BLaER1 treated with 17β-estradiol and CSF1 and Interleukin-3, amounts not matched to agents 10 nM and 100 nM (cell line): Measurements from ENCODE around the gene DNAJC22.

Source experiments
- H3K27ac ChIP-seq, 11 experiments: shearing (Covaris generic); formaldehyde crosslinking; 2 replicates each; pipeline ENCODE4 v1.8.1; 2022
- H3K27me3 ChIP-seq, 11 experiments: shearing (Covaris generic); formaldehyde crosslinking; 2 replicates each; pipeline ENCODE4 v1.8.1; 2022
- H3K36me3 ChIP-seq, 11 experiments: shearing (Covaris generic); formaldehyde crosslinking; 2 replicates each; pipeline ENCODE4 v1.8.1; 2022
- H3K4me1 ChIP-seq, 10 experiments: shearing (Covaris generic); formaldehyde crosslinking; 2 replicates each; pipeline ENCODE4 v1.8.1; 2022
- H3K4me2 ChIP-seq, 11 experiments: shearing (Covaris generic); formaldehyde crosslinking; 2 replicates each; pipeline ENCODE4 v1.8.1; 2022
- H3K4me3 ChIP-seq, 10 experiments: shearing (Covaris generic); formaldehyde crosslinking; 2 replicates each; pipeline ENCODE4 v1.8.1; 2022
- H3K9ac ChIP-seq, 11 experiments: shearing (Covaris generic); formaldehyde crosslinking; 2 replicates each; pipeline ENCODE4 v1.8.1; 2022
- H3K9me3 ChIP-seq, 11 experiments: shearing (Covaris generic); formaldehyde crosslinking; replicated peaks in 1 of 11; 2 replicates each; pipeline ENCODE4 v1.8.1; 2022
- H4K20me1 ChIP-seq, 11 experiments: shearing (Covaris generic); formaldehyde crosslinking; 2 replicates each; pipeline ENCODE4 v1.8.1; 2022
- Cebpa-rat ChIP-seq, 11 experiments: shearing (Covaris generic); IDR thresholded peaks; 2 replicates each; pipeline ENCODE4 v1.8.1; 2022

DNAJC22 gene

GRCh38 chr12:49359671-49360070 lies 13.0 kb downstream of the DNAJC22 start:
- H4K20me1 ChIP-seq = no peaks in the 10 kb centered on the region
- H3K4me3 ChIP-seq = no peak overlapping the region
- H3K9me3 ChIP-seq = no peaks in the 10 kb centered on the region
- H3K27me3 ChIP-seq = no peaks in the 10 kb centered on the region
- no peak for TF ChIP-seq Cebpa-rat (IDR thresholded peaks at IDR 0.05)
- H3K27ac ChIP-seq = no peak overlapping the region
- no peak overlapping the region for H3K9ac ChIP-seq
- H3K4me2 ChIP-seq = no peak overlapping the region
- peaks cover 0 to 6% (median 2%) of the 10 kb centered on the region in 10 experiments; a peak in 12 of 20 replicates for H3K4me1 ChIP-seq
- H3K36me3 ChIP-seq = no peaks in the 10 kb centered on the region

GRCh38 chr12:49362077-49362476 lies 15.4 kb downstream of the DNAJC22 start:
- Histone ChIP-seq H3K4me1 (peaks cover 9 to 22% (median 17%) of the 10 kb centered on the region in 10 experiments), H3K27me3 (no peaks in the 10 kb centered on the region), H3K9me3 (no peaks in the 10 kb centered on the region), H4K20me1 (no peaks in the 10 kb centered on the region), H3K9ac (no peak overlapping the region), H3K4me3 (no peak overlapping the region), H3K36me3 (no peaks in the 10 kb centered on the region), H3K4me2 (no peak overlapping the region), H3K27ac (no peak overlapping the region)
- no peak for TF ChIP-seq Cebpa-rat (IDR thresholded peaks at IDR 0.05)

GRCh38 chr12:49364989-49365388 lies 18.3 kb downstream of the DNAJC22 start:
- H3K9me3 ChIP-seq = no peaks in the 10 kb centered on the region
- 0 out of 22 replicates have a peak, but pooled peaks of 1 of the 11 experiments have one; percentile 18 for TF ChIP-seq Cebpa-rat (IDR thresholded peaks at IDR 0.05)
- H3K4me1 ChIP-seq = peaks cover 31 to 44% (median 38%) of the 10 kb centered on the region in 10 experiments
- no peak overlapping the region for H3K9ac ChIP-seq
- no peak overlapping the region for H3K4me3 ChIP-seq
- H4K20me1 ChIP-seq = peaks cover 0 to 16% (median 5%) of the 10 kb centered on the region in 11 experiments; a peak in 6 of 22 replicates
- H3K27ac ChIP-seq = no peak overlapping the region
- H3K4me2 ChIP-seq = peak overlapping the region in 8 of 11 experiments; percentile 81 to 97 (median 84); a peak in 14 of 22 replicates
- no peaks in the 10 kb centered on the region for H3K36me3 ChIP-seq
- H3K27me3 ChIP-seq = no peaks in the 10 kb centered on the region

GRCh38 chr12:49365542-49365941 lies 18.9 kb downstream of the DNAJC22 start:
- Histone ChIP-seq H3K4me2 (peak overlapping the region; percentile 81 to 97 (median 85)), H4K20me1 (peaks cover 0 to 22% (median 7%) of the 10 kb centered on the region in 11 experiments; a peak in 10 of 22 replicates), H3K9ac (peak overlapping the region in 8 of 11 experiments; percentile 97 to 99 (median 98); a peak in 10 of 22 replicates), H3K27me3 (no peaks in the 10 kb centered on the region), H3K4me3 (peak overlapping the region in 7 of 10 experiments; percentile 74 to 94 (median 81); a peak in 8 of 20 replicates), H3K9me3 (no peaks in the 10 kb centered on the region), H3K4me1 (peaks cover 34 to 49% (median 43%) of the 10 kb centered on the region in 10 experiments), H3K36me3 (peaks cover 0 to 1% (median 0%) of the 10 kb centered on the region in 11 experiments; a peak in 3 of 22 replicates), H3K27ac (peak overlapping the region in 3 of 11 experiments; percentile 98 to 99 (median 99); a peak in 3 of 22 replicates)
- no peak for TF ChIP-seq Cebpa-rat (IDR thresholded peaks at IDR 0.05)

GRCh38 chr12:49366096-49366651 lies 19.5 kb downstream of the DNAJC22 start:
- H3K9ac ChIP-seq = peak overlapping the region; percentile 94 to 99 (median 98)
- no peaks in the 10 kb centered on the region for H3K9me3 ChIP-seq
- peaks cover 0 to 28% (median 13%) of the 10 kb centered on the region in 11 experiments; a peak in 10 of 22 replicates for H4K20me1 ChIP-seq
- H3K27ac ChIP-seq = peak overlapping the region; percentile 88 to 99 (median 98)
- peak overlapping the region; percentile 81 to 97 (median 85) for H3K4me2 ChIP-seq
- H3K36me3 ChIP-seq = peaks cover 0 to 7% (median 5%) of the 10 kb centered on the region in 11 experiments; a peak in 6 of 22 replicates
- TF ChIP-seq Cebpa-rat (IDR thresholded peaks at IDR 0.05) = no peak
- H3K4me1 ChIP-seq = peaks cover 34 to 50% (median 45%) of the 10 kb centered on the region in 10 experiments
- no peaks in the 10 kb centered on the region for H3K27me3 ChIP-seq
- H3K4me3 ChIP-seq = peak overlapping the region; percentile 74 to 94 (median 86)

- Histone ChIP-seq H4K20me1 (peaks cover 0 to 34% (median 13%) of the 10 kb centered on the region in 11 experiments; a peak in 13 of 22 replicates), H3K36me3 (peaks cover 0 to 12% (median 8%) of the 10 kb centered on the region in 11 experiments; a peak in 10 of 22 replicates), H3K4me1 (peaks cover 34 to 50% (median 45%) of the 10 kb centered on the region in 10 experiments), H3K4me2 (peak overlapping the region; percentile 81 to 97 (median 85)), H3K27me3 (no peaks in the 10 kb centered on the region), H3K9ac (peak overlapping the region; percentile 94 to 99 (median 98)), H3K27ac (peak overlapping the region; percentile 88 to 99 (median 98)), H3K9me3 (no peaks in the 10 kb centered on the region), H3K4me3 (peak overlapping the region; percentile 74 to 94 (median 86))
- TF ChIP-seq Cebpa-rat (IDR thresholded peaks at IDR 0.05) = no peak
Measured at GRCh38 chr12:49366652-49367380, 20.1 kb downstream of the DNAJC22 start.

GRCh38 chr12:49367381-49368239 lies 20.9 kb downstream of the DNAJC22 start, which contains the start of gene SPATS2:
Gene SPATS2, plus strand, starts transcription at chr12:49367462. Its CDS starts 93,551 bp downstream, at chr12:49461013.
- TF ChIP-seq Cebpa-rat (IDR thresholded peaks at IDR 0.05) = no peak
- Histone ChIP-seq H3K27ac (peak within 1 kb of the TSS; percentile 88 to 99 (median 98)), H3K27me3 (no peaks in the 10 kb centered on the region), H3K4me3 (peak within 1 kb of the TSS; percentile 74 to 94 (median 86)), H3K4me1 (peaks cover 34 to 50% (median 45%) of the 10 kb centered on the region in 10 experiments), H3K4me2 (peak within 1 kb of the TSS; percentile 82 to 97 (median 89)), H3K9ac (peak within 1 kb of the TSS; percentile 94 to 99 (median 98)), H3K9me3 (no peaks in the 10 kb centered on the region), H4K20me1 (peaks cover 0 to 38% (median 15%) of the 10 kb centered on the region in 11 experiments; a peak in 13 of 22 replicates), H3K36me3 (peaks cover 0 to 20% (median 13%) of the 10 kb centered on the region in 11 experiments; a peak in 15 of 22 replicates)

- Histone ChIP-seq H3K36me3 (peaks cover 0 to 26% (median 17%) of the 10 kb centered on the region in 11 experiments; a peak in 18 of 22 replicates), H3K9ac (peak overlapping the region; percentile 94 to 99 (median 98)), H3K27me3 (no peaks in the 10 kb centered on the region), H4K20me1 (peaks cover 0 to 45% (median 15%) of the 10 kb centered on the region in 11 experiments; a peak in 13 of 22 replicates), H3K4me2 (peak overlapping the region; percentile 75 to 97 (median 83)), H3K4me1 (peaks cover 34 to 50% (median 45%) of the 10 kb centered on the region in 10 experiments), H3K4me3 (peak overlapping the region; percentile 74 to 94 (median 86)), H3K9me3 (no peaks in the 10 kb centered on the region), H3K27ac (peak overlapping the region in 10 of 11 experiments; percentile 96 to 99 (median 98); a peak in 19 of 22 replicates)
- no peak for TF ChIP-seq Cebpa-rat (IDR thresholded peaks at IDR 0.05)
Measured at GRCh38 chr12:49368240-49368600, 21.5 kb downstream of the DNAJC22 start.
